IMR-90 (cell line): ENCODE results near the gene SMARCA2. TPM values are rescaled to one million over a fixed set of nuclear protein-coding genes. Genes with fewer than 3 reads are reported as not detected.

Source experiments
- ATAC-seq: fragments of 200-7000 bp; cut with Tn5 transposase; 2 replicates; pipeline ENCODE4 v1.9.1; 2020; ENCODE audit warnings: low read depth, mild to moderate bottlenecking, moderate library complexity
- BruUV-seq: library from RNA; stranded (reverse); fragments of 400-500 nt; replicated peaks from 2 replicates; lab custom pipeline; 2021; lab: Mats Ljungman, UMichigan
- CTCF ChIA-PET: fragments of 300-600 bp; formaldehyde crosslinking; extraction: SDS; loops from one replicate; lab custom pipeline; 2021; ENCODE audit warnings: antibody characterized with exemption; lab: Yijun Ruan, JAX
- POLR2A ChIA-PET: fragments of 300-600 bp; sonication (Branson Sonifier 250); formaldehyde crosslinking; loops from one replicate; lab custom pipeline; 2022; ENCODE audit warnings: antibody characterized with exemption; ENCODE audit not compliant: unreplicated experiment; lab: Charles Lee
- DNase-seq: peaks from one replicate; pipeline ENCODE4 v3.0.0; 2013
- H2AFZ ChIP-seq: replicated peaks from 2 replicates; pipeline ENCODE3; 2013; ENCODE audit warnings: low read length, mild to moderate bottlenecking; ENCODE audit not compliant: poor library complexity
- H2AK5ac ChIP-seq: 2 replicates; pipeline ENCODE4 v1.6.1; 2013; ENCODE audit warnings: low read depth, low read length, inconsistent platforms
- H2AK9ac ChIP-seq: replicated peaks from 2 replicates; pipeline ENCODE3; 2013; ENCODE audit warnings: mild to moderate bottlenecking, low read depth, low read length, moderate library complexity; ENCODE audit not compliant: poor library complexity
- H2BK120ac ChIP-seq: 2 replicates; pipeline ENCODE4 v1.6.1; 2013; ENCODE audit warnings: low read depth, low read length, inconsistent platforms
- H2BK15ac ChIP-seq: 3 replicates; pipeline ENCODE4 v1.6.1; 2013; ENCODE audit warnings: low read depth, low read length, inconsistent platforms
- H2BK20ac ChIP-seq: 2 replicates; pipeline ENCODE4 v1.6.1; 2013; ENCODE audit warnings: low read depth, mild to moderate bottlenecking, inconsistent platforms, low read length, moderate library complexity
- H2BK5ac ChIP-seq: 2 replicates; pipeline ENCODE4 v1.6.1; 2013; ENCODE audit warnings: mild to moderate bottlenecking, low read depth, low read length, inconsistent platforms; ENCODE audit not compliant: poor library complexity, severe bottlenecking
- H3K14ac ChIP-seq: replicated peaks from 2 replicates; pipeline ENCODE4 v1.6.1; 2013; ENCODE audit warnings: low read depth, low read length, inconsistent platforms
- H3K18ac ChIP-seq: 2 replicates; pipeline ENCODE4 v1.6.1; 2013; ENCODE audit warnings: low read depth, low read length, control low read depth
- H3K23ac ChIP-seq: 2 replicates; pipeline ENCODE4 v1.6.1; 2013; ENCODE audit warnings: low read depth, low read length, inconsistent platforms
- H3K27ac ChIP-seq: 2 replicates; pipeline ENCODE4 v1.5.1; 2013; ENCODE audit warnings: mild to moderate bottlenecking, control low read depth, low read length; ENCODE audit not compliant: insufficient read depth
- H3K27me3 ChIP-seq: 2 replicates; pipeline ENCODE4 v1.6.1; 2013; ENCODE audit warnings: low read length; ENCODE audit not compliant: control insufficient read depth, insufficient read depth
- H3K36me3 ChIP-seq: 2 replicates; pipeline ENCODE4 v1.6.1; 2013; ENCODE audit warnings: low read length, mixed read lengths; ENCODE audit not compliant: control insufficient read depth, insufficient read depth
- H3K4ac ChIP-seq: 2 replicates; pipeline ENCODE4 v1.6.1; 2013; ENCODE audit warnings: low read depth, low read length, inconsistent platforms
- H3K4me1 ChIP-seq: 2 replicates; pipeline ENCODE4 v1.6.1; 2013; ENCODE audit warnings: low read length, mixed read lengths; ENCODE audit not compliant: control insufficient read depth, insufficient read depth
- H3K4me2 ChIP-seq: 2 replicates; pipeline ENCODE4 v1.6.1; 2013; ENCODE audit warnings: low read depth, mild to moderate bottlenecking, control low read depth, low read length, moderate library complexity
- H3K4me3 ChIP-seq: 2 replicates; pipeline ENCODE4 v1.5.1; 2013; ENCODE audit warnings: low read depth, mild to moderate bottlenecking, control low read depth, low read length, moderate library complexity; ENCODE audit not compliant: insufficient read depth
- H3K56ac ChIP-seq: 2 replicates; pipeline ENCODE4 v1.6.1; 2013; ENCODE audit warnings: low read length, inconsistent platforms; ENCODE audit not compliant: insufficient read depth; ENCODE audit errors: extremely low read depth
- H3K79me1 ChIP-seq, 2 experiments: 2 replicates each; pipeline ENCODE4 v1.6.1; 2013; ENCODE audit warnings: low read length in 2 of 2, inconsistent platforms in 1 of 2, low read depth in 1 of 2
- H3K9ac ChIP-seq: 2 replicates; pipeline ENCODE4 v1.6.1; 2013; ENCODE audit warnings: low read depth, low read length, control low read depth
- H3K9me1 ChIP-seq: 2 replicates; pipeline ENCODE4 v1.6.1; 2013; ENCODE audit warnings: low read length, inconsistent platforms; ENCODE audit not compliant: insufficient read depth
- H3K9me3 ChIP-seq: 2 replicates; pipeline ENCODE4 v1.6.1; 2013; ENCODE audit warnings: low read length; ENCODE audit not compliant: control insufficient read depth, insufficient read depth
- H4K20me1 ChIP-seq: 2 replicates; pipeline ENCODE4 v1.6.1; 2013; ENCODE audit warnings: low read length, inconsistent platforms; ENCODE audit not compliant: insufficient read depth
- H4K5ac ChIP-seq: 2 replicates; pipeline ENCODE4 v1.6.1; 2013; ENCODE audit warnings: mild to moderate bottlenecking, low read depth, low read length, control low read depth
- H4K8ac ChIP-seq, 2 experiments: 2 replicates each; pipeline ENCODE4 v1.6.1; 2013; ENCODE audit warnings: low read depth in 2 of 2, low read length in 2 of 2, control low read depth in 1 of 2, inconsistent platforms in 1 of 2
- H4K91ac ChIP-seq: 2 replicates; pipeline ENCODE4 v1.6.1; 2013; ENCODE audit warnings: low read depth, low read length, inconsistent platforms; ENCODE audit not compliant: insufficient read depth
- BHLHE40 ChIP-seq: fragments of 150-350 bp; IDR thresholded peaks from 2 replicates; pipeline ENCODE4 v1.6.1; 2016; ENCODE audit warnings: mild to moderate bottlenecking, low read depth, low read length
- CEBPB ChIP-seq: IDR thresholded peaks from 2 replicates; pipeline ENCODE4 v1.6.1; 2012; ENCODE audit warnings: low read depth, low read length, improper control_type of control experiment
- CHD1 ChIP-seq: IDR thresholded peaks from 2 replicates; pipeline ENCODE4 v1.6.1; 2012; ENCODE audit warnings: low read depth, low read length, improper control_type of control experiment
- FOS ChIP-seq: fragments of 150-350 bp; IDR thresholded peaks from 2 replicates; pipeline ENCODE4 v1.6.1; 2016; ENCODE audit warnings: low read depth, low read length
- MAFK ChIP-seq: IDR thresholded peaks from 2 replicates; pipeline ENCODE4 v1.6.1; 2012; ENCODE audit warnings: low read depth, low read length, improper control_type of control experiment
- MAZ ChIP-seq: IDR thresholded peaks from 2 replicates; pipeline ENCODE4 v1.6.1; 2012; ENCODE audit warnings: low read depth, mild to moderate bottlenecking, low read length, improper control_type of control experiment, moderate library complexity, borderline replicate concordance
- MXI1 ChIP-seq: IDR thresholded peaks from 2 replicates; pipeline ENCODE4 v1.6.1; 2012; ENCODE audit warnings: low read depth, mild to moderate bottlenecking, low read length, moderate library complexity, borderline replicate concordance
- NFE2L2 ChIP-seq: fragments of 150-350 bp; IDR thresholded peaks from 2 replicates; pipeline ENCODE4 v1.6.1; 2016; ENCODE audit warnings: low read depth, mild to moderate bottlenecking, low read length
- POLR2A ChIP-seq: IDR thresholded peaks from 2 replicates; pipeline ENCODE4 v1.6.1; 2012; ENCODE audit warnings: mild to moderate bottlenecking, low read depth, low read length
- RAD21 ChIP-seq: IDR thresholded peaks from 2 replicates; pipeline ENCODE4 v1.6.1; 2012; ENCODE audit warnings: low read length, improper control_type of control experiment
- RCOR1 ChIP-seq: IDR thresholded peaks from 2 replicates; pipeline ENCODE4 v1.6.1; 2012; ENCODE audit warnings: mild to moderate bottlenecking, low read length, improper control_type of control experiment; ENCODE audit not compliant: insufficient replicate concordance
- RFX5 ChIP-seq: IDR thresholded peaks from 2 replicates; pipeline ENCODE4 v1.8.0; 2012; ENCODE audit warnings: low read depth, mild to moderate bottlenecking, low read length, moderate library complexity
- SMC3 ChIP-seq: fragments of 150-350 bp; IDR thresholded peaks from 2 replicates; pipeline ENCODE4 v1.6.1; 2016; ENCODE audit warnings: low read depth, mild to moderate bottlenecking, antibody characterized with exemption, low read length, moderate library complexity
- WGBS, 2 experiments: methylation state at CpG; one replicate each; pipeline versions ENCODE4 v1.1.5 to v1.1.7; 2013; ENCODE audit warnings: missing lambda C conversion rate in 2 of 2; ENCODE audit not compliant: insufficient read length in 1 of 2; ENCODE audit errors: extremely low coverage in 2 of 2; 5-methylcytosine and 5-hydroxymethylcytosine counted together
- dilution Hi-C: fragments of 300-500 bp; cut with HindIII; formaldehyde crosslinking; loops from one replicate; pipeline ENCODE4 v1.14.3; 2018; ENCODE audit warnings: low sequenced_read_pairs; ENCODE audit not compliant: unreplicated experiment
- in situ Hi-C: fragments of 300-500 bp; cut with MboI; formaldehyde crosslinking; loops from 3 replicates; pipeline ENCODE4 v1.14.3; 2019; ENCODE audit warnings: low sequenced_read_pairs, inconsistent platforms, mixed read lengths
- intact Hi-C: fragments of 100-400 bp; cut with micrococcal nuclease; formaldehyde crosslinking; loops from 2 replicates; pipeline ENCODE4 v1.10.0; 2022
- polyA plus RNA-seq, 3 experiments: library from polyadenylated mRNA; depleted of rRNA; stranded (reverse); fragments of >200 nt; gene quantifications; 2 replicates each; pipeline ENCODE4 v1.2.3, GENCODE V29; 2012; ENCODE audit warnings: low replicate concordance in 1 of 3
- total RNA-seq: library from RNA; depleted of rRNA; stranded (reverse); fragments of >200 nt; gene quantifications from 2 replicates; pipeline ENCODE4 v1.2.3, GENCODE V29; 2012
- TF ChIP-seq, protein P1 (sequence below): conservative IDR thresholded peaks from 2 replicates; pipeline ENCODE4 v1.5.1; 2012; ENCODE audit warnings: mild to moderate bottlenecking, low read depth, low read length, improper control_type of control experiment
- TF ChIP-seq, protein P2 (sequence below): fragments of 150-350 bp; IDR thresholded peaks from 2 replicates; pipeline ENCODE4 v1.6.1; 2017; ENCODE audit warnings: mild to moderate bottlenecking, antibody characterized with exemption, low read length, low read depth
- TF ChIP-seq, protein P3 (sequence below): fragments of 150-350 bp; IDR thresholded peaks from 2 replicates; pipeline ENCODE4 v1.6.1; 2016; ENCODE audit warnings: low read depth, mild to moderate bottlenecking, low read length, moderate library complexity, borderline replicate concordance

Gene SMARCA2
- total and polyA plus RNA-seq, 2 of the 4 experiments (the other 2 are of a cell fraction) = 25.3 to 26.7 TPM

DNA sequence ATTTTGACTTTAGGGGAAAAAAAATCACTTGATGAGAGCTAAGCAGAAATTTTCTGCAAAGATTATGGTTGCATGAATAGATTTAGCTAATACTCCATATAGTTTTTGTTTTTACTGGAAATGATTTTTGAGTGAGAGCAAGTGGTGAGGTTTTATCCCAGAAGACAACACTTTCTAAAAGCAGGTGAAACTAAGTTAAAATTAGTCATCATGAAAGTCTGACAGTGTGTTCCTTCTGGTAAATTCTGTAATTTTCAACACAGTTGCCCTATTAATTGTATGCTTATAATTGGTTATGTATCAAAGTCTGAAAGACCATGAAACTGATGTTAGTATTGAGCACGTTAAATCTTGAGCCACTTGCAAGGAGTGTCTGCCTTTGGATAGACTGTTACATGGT lies 91.5 kb downstream of the SMARCA2 start:
- no peak overlapping the region for H4K8ac ChIP-seq
- H3K56ac ChIP-seq = no peak overlapping the region
- ATAC-seq (no peak), DNase-seq (no peak)
- H2AFZ ChIP-seq = no peak overlapping the region
- H3K9me1 ChIP-seq = no peaks in the 10 kb centered on the region; the same call in 1 of the 2 replicates
- no CpG with 5 or more reads among the region's 1 CpG for WGBS, 2 experiments
- 0 out of 2 replicates have a peak, but pooled peaks cover 2% of the 10 kb centered on the region for H3K4me1 ChIP-seq
- TF ChIP-seq, protein P1, sequence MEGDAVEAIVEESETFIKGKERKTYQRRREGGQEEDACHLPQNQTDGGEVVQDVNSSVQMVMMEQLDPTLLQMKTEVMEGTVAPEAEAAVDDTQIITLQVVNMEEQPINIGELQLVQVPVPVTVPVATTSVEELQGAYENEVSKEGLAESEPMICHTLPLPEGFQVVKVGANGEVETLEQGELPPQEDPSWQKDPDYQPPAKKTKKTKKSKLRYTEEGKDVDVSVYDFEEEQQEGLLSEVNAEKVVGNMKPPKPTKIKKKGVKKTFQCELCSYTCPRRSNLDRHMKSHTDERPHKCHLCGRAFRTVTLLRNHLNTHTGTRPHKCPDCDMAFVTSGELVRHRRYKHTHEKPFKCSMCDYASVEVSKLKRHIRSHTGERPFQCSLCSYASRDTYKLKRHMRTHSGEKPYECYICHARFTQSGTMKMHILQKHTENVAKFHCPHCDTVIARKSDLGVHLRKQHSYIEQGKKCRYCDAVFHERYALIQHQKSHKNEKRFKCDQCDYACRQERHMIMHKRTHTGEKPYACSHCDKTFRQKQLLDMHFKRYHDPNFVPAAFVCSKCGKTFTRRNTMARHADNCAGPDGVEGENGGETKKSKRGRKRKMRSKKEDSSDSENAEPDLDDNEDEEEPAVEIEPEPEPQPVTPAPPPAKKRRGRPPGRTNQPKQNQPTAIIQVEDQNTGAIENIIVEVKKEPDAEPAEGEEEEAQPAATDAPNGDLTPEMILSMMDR = no peak
- TF ChIP-seq MXI1 = no peak
- no peak for TF ChIP-seq MAFK
- TF ChIP-seq, protein P2, sequence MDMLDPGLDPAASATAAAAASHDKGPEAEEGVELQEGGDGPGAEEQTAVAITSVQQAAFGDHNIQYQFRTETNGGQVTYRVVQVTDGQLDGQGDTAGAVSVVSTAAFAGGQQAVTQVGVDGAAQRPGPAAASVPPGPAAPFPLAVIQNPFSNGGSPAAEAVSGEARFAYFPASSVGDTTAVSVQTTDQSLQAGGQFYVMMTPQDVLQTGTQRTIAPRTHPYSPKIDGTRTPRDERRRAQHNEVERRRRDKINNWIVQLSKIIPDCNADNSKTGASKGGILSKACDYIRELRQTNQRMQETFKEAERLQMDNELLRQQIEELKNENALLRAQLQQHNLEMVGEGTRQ = no peak
- TF ChIP-seq POLR2A = no peak
- no peak for TF ChIP-seq SMC3
- TF ChIP-seq MAZ = no peak
- no peak for TF ChIP-seq NFE2L2
- TF ChIP-seq BHLHE40 = no peak
- TF ChIP-seq RAD21 = no peak
- TF ChIP-seq CHD1 = no peak
- TF ChIP-seq, protein P3, sequence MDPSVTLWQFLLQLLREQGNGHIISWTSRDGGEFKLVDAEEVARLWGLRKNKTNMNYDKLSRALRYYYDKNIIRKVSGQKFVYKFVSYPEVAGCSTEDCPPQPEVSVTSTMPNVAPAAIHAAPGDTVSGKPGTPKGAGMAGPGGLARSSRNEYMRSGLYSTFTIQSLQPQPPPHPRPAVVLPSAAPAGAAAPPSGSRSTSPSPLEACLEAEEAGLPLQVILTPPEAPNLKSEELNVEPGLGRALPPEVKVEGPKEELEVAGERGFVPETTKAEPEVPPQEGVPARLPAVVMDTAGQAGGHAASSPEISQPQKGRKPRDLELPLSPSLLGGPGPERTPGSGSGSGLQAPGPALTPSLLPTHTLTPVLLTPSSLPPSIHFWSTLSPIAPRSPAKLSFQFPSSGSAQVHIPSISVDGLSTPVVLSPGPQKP = no peak
- TF ChIP-seq RCOR1 = no peak
- TF ChIP-seq CEBPB = no peak
- no peak for TF ChIP-seq FOS
- TF ChIP-seq RFX5 = no peak
- in situ Hi-C loops (no loop called here), intact Hi-C loops (loop anchor here (5.0 kb wide), 2 partner anchors 89 to 1369 kb away; partner anchors contain the start of gene SMARCA2), dilution Hi-C loops (loop anchor here (25.0 kb wide), 1 partner anchor 94 kb away; the partner anchor contains the start of gene SMARCA2)
- no peak overlapping the region for H2AK9ac ChIP-seq
- no peaks in the 10 kb centered on the region for H4K20me1 ChIP-seq
- ChIA-PET CTCF (interaction anchor here (1.5 kb wide), 1 partner anchor 10 kb away, joined by 6 read pairs; no protein-coding TSS in a partner anchor), POLR2A (no interaction called here)
- no peak overlapping the region for H3K9ac ChIP-seq
- H2AK5ac ChIP-seq = no peak overlapping the region
- H3K14ac ChIP-seq = no peak overlapping the region
- no TSS peak for BruUV-seq
- H3K36me3 ChIP-seq = peaks cover 19% of the 10 kb centered on the region
- H2BK20ac ChIP-seq = no peak overlapping the region
- no peak overlapping the region for H4K5ac ChIP-seq
- no peak overlapping the region for H3K4me3 ChIP-seq
- H3K4me2 ChIP-seq = no peak overlapping the region
- H3K4ac ChIP-seq = no peak overlapping the region
- H2BK15ac ChIP-seq = no peak overlapping the region
- H3K18ac ChIP-seq = no peak overlapping the region
- H3K23ac ChIP-seq = no peak overlapping the region
- no peaks in the 10 kb centered on the region for H3K79me1 ChIP-seq
- no peaks in the 10 kb centered on the region for H3K27me3 ChIP-seq
- no peak overlapping the region for H2BK5ac ChIP-seq
- H3K9me3 ChIP-seq = no peaks in the 10 kb centered on the region
- no peak overlapping the region for H2BK120ac ChIP-seq
- H4K91ac ChIP-seq = no peak overlapping the region
- no peak overlapping the region for H3K27ac ChIP-seq
